Mesothelial cell of epicardium (in vitro differentiated cells): ENCODE data around the gene UBE2J1. TPM values are rescaled to one million over a fixed set of nuclear protein-coding genes. Genes with fewer than 3 reads are reported as not detected.

ENCODE experiments used
- DNase-seq, 2 experiments: peaks; one replicate each; pipeline ENCODE4 v3.0.0; 2021; ENCODE audit warnings: low spot score in 2 of 2; ENCODE audit not compliant: unreplicated experiment in 2 of 2
- H3K27ac Mint-ChIP-seq: 2 replicates; pipeline ENCODE4 v1.8.0; 2021; ENCODE audit warnings: mixed read lengths
- H3K27me3 Mint-ChIP-seq: 2 replicates; pipeline ENCODE4 v1.8.0; 2021; ENCODE audit warnings: low read depth, mixed read lengths
- H3K36me3 Mint-ChIP-seq: 2 replicates; pipeline ENCODE4 v1.8.0; 2021; ENCODE audit warnings: mixed read lengths
- H3K4me1 Mint-ChIP-seq: 2 replicates; pipeline ENCODE4 v1.8.0; 2021; ENCODE audit warnings: mixed read lengths
- H3K4me3 Mint-ChIP-seq: 2 replicates; pipeline ENCODE4 v1.8.0; 2021; ENCODE audit warnings: mild to moderate bottlenecking, moderate library complexity, mixed read lengths
- H3K9me3 Mint-ChIP-seq: 2 replicates; pipeline ENCODE4 v1.8.0; 2021; ENCODE audit warnings: mixed read lengths
- CTCF ChIP-seq: fragments of 200-600 bp; sonication (generic); IDR thresholded peaks from one replicate; pipeline ENCODE4 v1.5.0; 2021; ENCODE audit warnings: antibody characterized with exemption; ENCODE audit not compliant: unreplicated experiment
- total RNA-seq: library from RNA; stranded (reverse); gene quantifications from 3 replicates; pipeline ENCODE4 v1.2.1, GENCODE V29; 2021

Gene UBE2J1
- total RNA-seq, 1 donor from 2014 or later: 32.2 TPM

DNA sequence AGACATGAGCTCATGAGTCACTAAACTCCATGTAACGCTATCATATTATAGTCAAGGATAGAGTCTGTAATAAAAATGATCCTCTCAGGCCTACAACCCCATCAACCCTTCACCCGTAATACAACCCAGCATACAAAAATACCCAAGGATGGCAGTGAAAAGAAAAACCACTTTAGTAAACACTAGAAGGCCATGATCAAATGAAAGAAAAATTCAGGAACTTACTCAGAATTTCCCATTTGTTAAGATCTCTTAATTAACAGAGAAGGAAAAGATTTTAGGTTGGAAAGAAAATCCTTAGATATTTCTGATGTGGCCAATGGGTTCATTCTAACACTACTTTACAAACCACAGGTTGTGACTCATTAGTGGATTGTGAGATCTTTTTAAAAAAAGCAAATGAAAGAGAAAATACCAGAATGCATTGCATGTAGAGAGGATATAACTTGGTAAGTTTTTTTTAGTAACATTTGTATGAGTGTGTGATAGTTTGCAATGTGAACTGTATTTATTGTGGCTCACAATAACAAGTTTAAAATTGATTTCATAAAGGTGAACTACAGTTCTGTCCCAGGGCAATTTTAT, 8.0 kb upstream of the UBE2J1 start:
- H3K4me1 Mint-ChIP-seq: no peaks in the 10 kb centered on the region
- no peak for DNase-seq
- H3K9me3 Mint-ChIP-seq: no peaks in the 10 kb centered on the region
- no peak overlapping the region for H3K27ac Mint-ChIP-seq
- no peak for TF ChIP-seq CTCF
- no peaks in the 10 kb centered on the region for H3K36me3 Mint-ChIP-seq
- H3K4me3 Mint-ChIP-seq: no peak overlapping the region
- H3K27me3 Mint-ChIP-seq: no peaks in the 10 kb centered on the region

DNA sequence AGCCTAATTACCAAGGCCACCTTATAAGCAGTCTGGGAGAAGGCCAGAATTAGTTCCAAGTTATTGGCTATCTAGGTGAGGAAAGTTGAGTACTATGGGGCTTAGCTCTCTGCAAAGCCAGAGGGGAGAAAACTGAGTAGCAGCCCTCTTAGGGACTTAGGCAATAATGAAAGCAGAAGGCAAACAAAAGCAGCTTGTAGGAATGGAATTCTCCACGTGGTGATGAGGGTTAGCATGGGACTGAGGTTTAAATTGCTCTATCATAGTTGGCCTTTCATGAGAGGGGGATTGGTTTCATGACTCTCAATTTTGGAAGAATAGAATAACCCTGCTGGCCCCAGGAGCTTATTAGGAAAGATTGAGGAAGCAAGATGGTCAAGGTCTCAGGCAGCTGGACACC, 7.0 kb upstream of the UBE2J1 start:
- Mint-ChIP-seq H3K4me3 (no peak overlapping the region), H3K27ac (no peak overlapping the region), H3K4me1 (no peaks in the 10 kb centered on the region)

GRCh38 chr6:89357390-89357789, 4.9 kb upstream of the UBE2J1 start:
- no peaks in the 10 kb centered on the region for H3K9me3 Mint-ChIP-seq
- peaks cover 7% of the 10 kb centered on the region for H3K4me1 Mint-ChIP-seq
- H3K4me3 Mint-ChIP-seq: no peak overlapping the region
- no peak for TF ChIP-seq CTCF
- DNase-seq: no peak
- H3K27me3 Mint-ChIP-seq: no peaks in the 10 kb centered on the region
- no peaks in the 10 kb centered on the region for H3K36me3 Mint-ChIP-seq
- no peak overlapping the region for H3K27ac Mint-ChIP-seq

More for the DNA sequence above, 7.0 kb upstream of the UBE2J1 start:
- Mint-ChIP-seq H3K9me3 (no peaks in the 10 kb centered on the region), H3K36me3 (no peaks in the 10 kb centered on the region), H3K27me3 (no peaks in the 10 kb centered on the region)
- no peak for DNase-seq
- no peak for TF ChIP-seq CTCF

DNA sequence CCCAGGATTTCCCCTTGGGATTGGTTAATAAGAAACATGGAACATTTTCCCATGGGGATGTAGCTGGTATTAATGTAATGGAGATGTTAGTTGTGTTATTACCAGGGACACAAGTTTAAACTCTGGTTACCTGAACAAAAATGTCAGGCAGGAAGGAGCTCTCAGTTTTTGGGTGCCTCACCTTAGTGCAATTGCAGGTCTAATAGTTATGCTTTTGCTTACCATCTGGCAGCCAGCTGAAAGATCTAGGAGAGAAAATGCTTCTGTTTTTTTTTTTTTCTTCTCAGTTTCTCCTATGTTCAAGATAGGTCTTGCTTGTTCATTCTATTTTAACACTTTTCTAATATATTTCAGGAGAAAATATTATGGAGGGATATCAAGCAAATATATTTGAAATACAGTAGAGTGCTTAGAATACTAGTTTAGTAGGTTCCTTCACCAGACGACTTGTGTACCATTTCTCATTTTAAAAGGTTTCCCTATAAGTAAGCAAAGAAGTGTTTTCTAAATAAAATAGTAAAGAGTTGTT, 4.2 kb upstream of the UBE2J1 start:
- H3K27ac Mint-ChIP-seq: no peak overlapping the region
- no peaks in the 10 kb centered on the region for H3K27me3 Mint-ChIP-seq
- peaks cover 9% of the 10 kb centered on the region for H3K4me1 Mint-ChIP-seq
- no peak overlapping the region for H3K4me3 Mint-ChIP-seq
- no peaks in the 10 kb centered on the region for H3K36me3 Mint-ChIP-seq
- TF ChIP-seq CTCF: no peak
- no peaks in the 10 kb centered on the region for H3K9me3 Mint-ChIP-seq
- DNase-seq: no peak

- Mint-ChIP-seq H3K4me3 (no peak overlapping the region), H3K4me1 (peaks cover 18% of the 10 kb centered on the region), H3K36me3 (no peaks in the 10 kb centered on the region), H3K27ac (no peak overlapping the region), H3K27me3 (no peaks in the 10 kb centered on the region), H3K9me3 (no peaks in the 10 kb centered on the region)
- no peak for TF ChIP-seq CTCF
- DNase-seq: no peak
Observed at GRCh38 chr6:89355511-89356194, 3.1 kb upstream of the UBE2J1 start.
